WTC11 (cell line): Measurements from ENCODE around the gene MARCO. TPM values are rescaled to one million over a fixed set of nuclear protein-coding genes. Genes with fewer than 3 reads are reported as not detected.

Source experiments
- ATAC-seq: fragments of 200-7000 bp; cut with Tn5 transposase; 2 replicates; pipeline ENCODE4 v1.10.0; 2021; ENCODE audit warnings: mild to moderate bottlenecking, moderate library complexity
- CTCF ChIA-PET: fragments of 300-600 bp; sonication (Branson Sonifier 250); formaldehyde crosslinking; loops from one replicate; lab custom pipeline; 2021; ENCODE audit warnings: antibody characterized with exemption; lab: Charles Lee
- POLR2A ChIA-PET: fragments of 350-600 bp; sonication (Branson Sonifier 250); formaldehyde crosslinking; loops from one replicate; lab custom pipeline; 2021; ENCODE audit warnings: antibody characterized with exemption; lab: Charles Lee
- DNase-seq: peaks from one replicate; pipeline ENCODE4 v3.0.0; 2021; ENCODE audit warnings: low spot score
- H3K27ac Mint-ChIP-seq: 2 replicates; pipeline ENCODE4 v1.8.0; 2021; ENCODE audit warnings: mixed read lengths
- H3K27me3 Mint-ChIP-seq: 2 replicates; pipeline ENCODE4 v1.8.0; 2021; ENCODE audit warnings: low read depth, mild to moderate bottlenecking, moderate library complexity, mixed read lengths
- H3K36me3 Mint-ChIP-seq: 2 replicates; pipeline ENCODE4 v1.8.0; 2021; ENCODE audit warnings: mixed read lengths
- H3K4me1 Mint-ChIP-seq: 2 replicates; pipeline ENCODE4 v1.8.0; 2022; ENCODE audit warnings: mixed read lengths
- H3K4me3 Mint-ChIP-seq: 2 replicates; pipeline ENCODE4 v1.8.0; 2021; ENCODE audit warnings: mild to moderate bottlenecking, moderate library complexity, mixed read lengths
- H3K9me3 Mint-ChIP-seq: 2 replicates; pipeline ENCODE4 v1.8.0; 2021; ENCODE audit warnings: mixed read lengths
- ARID4B ChIP-seq: sonication (generic); formaldehyde crosslinking; IDR thresholded peaks from 2 replicates; pipeline ENCODE4 v1.8.0; 2023; ENCODE audit warnings: missing genetic modification reagents, mild to moderate bottlenecking, borderline replicate concordance
- E2F4 ChIP-seq: sonication (generic); formaldehyde crosslinking; IDR thresholded peaks from 2 replicates; pipeline ENCODE4 v1.8.1; 2022; ENCODE audit warnings: low read depth, mild to moderate bottlenecking, moderate library complexity, missing genetic modification reagents, borderline replicate concordance
- E2F5 ChIP-seq: sonication (generic); formaldehyde crosslinking; IDR thresholded peaks from 2 replicates; pipeline ENCODE4 v1.8.1; 2022; ENCODE audit warnings: mild to moderate bottlenecking, moderate library complexity, missing genetic modification reagents
- GABPB1 ChIP-seq: sonication (generic); formaldehyde crosslinking; IDR thresholded peaks from 2 replicates; pipeline ENCODE4 v1.8.1; 2023; ENCODE audit warnings: mild to moderate bottlenecking, missing genetic modification reagents
- JAZF1 ChIP-seq: fragments of 250-450 bp; sonication (Bioruptor Pico); IDR thresholded peaks from 2 replicates; pipeline ENCODE4 v1.9.0; 2021; ENCODE audit warnings: moderate library complexity, mild to moderate bottlenecking, inconsistent platforms
- JUN ChIP-seq: sonication (generic); formaldehyde crosslinking; IDR thresholded peaks from 2 replicates; pipeline ENCODE4 v1.8.0; 2023; ENCODE audit warnings: mild to moderate bottlenecking, missing genetic modification reagents
- MXD4 ChIP-seq: fragments of 250-450 bp; sonication (Bioruptor Pico); IDR thresholded peaks from 2 replicates; pipeline ENCODE4 v1.8.0; 2021; ENCODE audit warnings: mild to moderate bottlenecking, moderate library complexity, borderline replicate concordance
- MYBL2 ChIP-seq: sonication (generic); formaldehyde crosslinking; IDR thresholded peaks from 2 replicates; pipeline ENCODE4 v1.8.1; 2023; ENCODE audit warnings: mild to moderate bottlenecking, moderate library complexity, missing genetic modification reagents
- NR2C2 ChIP-seq: sonication (generic); formaldehyde crosslinking; IDR thresholded peaks from 2 replicates; pipeline ENCODE4 v1.8.0; 2022; ENCODE audit warnings: mild to moderate bottlenecking, missing genetic modification reagents
- RELA ChIP-seq: sonication (generic); formaldehyde crosslinking; IDR thresholded peaks from 2 replicates; pipeline ENCODE4 v1.8.1; 2022; ENCODE audit warnings: missing genetic modification reagents, mild to moderate bottlenecking, borderline replicate concordance
- RORB ChIP-seq: fragments of 250-450 bp; sonication (Bioruptor Pico); IDR thresholded peaks from 2 replicates; pipeline ENCODE4 v1.9.0; 2021; ENCODE audit warnings: mild to moderate bottlenecking
- ZNF219 ChIP-seq: sonication (generic); formaldehyde crosslinking; IDR thresholded peaks from 2 replicates; pipeline ENCODE4 v1.8.0; 2023; ENCODE audit warnings: missing genetic modification reagents, mild to moderate bottlenecking, borderline replicate concordance
- ZNF416 ChIP-seq: fragments of 250-450 bp; sonication (Bioruptor Pico); IDR thresholded peaks from 2 replicates; pipeline ENCODE4 v1.9.0; 2021; ENCODE audit warnings: mild to moderate bottlenecking, inconsistent platforms
- ZNF512 ChIP-seq: sonication (generic); formaldehyde crosslinking; IDR thresholded peaks from 2 replicates; pipeline ENCODE4 v1.8.1; 2022; ENCODE audit warnings: missing genetic modification reagents, borderline replicate concordance
- ZNF532 ChIP-seq: fragments of 250-450 bp; sonication (Bioruptor Pico); IDR thresholded peaks from 2 replicates; pipeline ENCODE4 v1.9.0; 2021; ENCODE audit warnings: mild to moderate bottlenecking, borderline replicate concordance
- total RNA-seq: library from RNA; stranded (reverse); gene quantifications from 3 replicates; pipeline ENCODE4 v1.2.3, GENCODE V29; 2021

Gene MARCO
- total RNA-seq, 1 experiment from 2014 or later: 0.11 TPM

- Mint-ChIP-seq H3K4me3 (no peak overlapping the region), H3K36me3 (no peaks in the 10 kb centered on the region), H3K27ac (no peak overlapping the region), H3K4me1 (no peaks in the 10 kb centered on the region), H3K9me3 (no peaks in the 10 kb centered on the region), H3K27me3 (peaks cover 8% of the 10 kb centered on the region; the same call in 1 of the 2 replicates)
- ATAC-seq (no peak), DNase-seq (no peak)
- TF ChIP-seq ZNF512 (CRISPR knock-in tag) (no peak), RELA (no peak), JAZF1 (CRISPR knock-in tag) (no peak), GABPB1 (CRISPR knock-in tag) (no peak), ZNF416 (CRISPR knock-in tag) (no peak), ZNF532 (no peak), E2F5 (CRISPR knock-in tag) (no peak), JUN (no peak), RORB (CRISPR knock-in tag) (no peak), E2F4 (CRISPR knock-in tag) (no peak), ARID4B (CRISPR knock-in tag) (no peak), MXD4 (CRISPR knock-in tag) (no peak), MYBL2 (CRISPR knock-in tag) (no peak), NR2C2 (no peak), ZNF219 (CRISPR knock-in tag) (no peak)
- ChIA-PET POLR2A (no interaction called here), CTCF (no interaction called here)
Measured at GRCh38 chr2:118989481-118989880, 47.5 kb downstream of the MARCO start.
